B cell (primary cell): ENCODE results near the gene PPP1R15A. TPM values are rescaled to one million over a fixed set of nuclear protein-coding genes. Genes with fewer than 3 reads are reported as not detected.
"Not testable (repeated sequence)": the region's sequence is repeated elsewhere in the genome, so short reads cannot be mapped to it uniquely, and the experiment has no call there.

Experiments used
- ATAC-seq: fragments of 200-7000 bp; cut with Tn5 transposase; one replicate; pipeline ENCODE4 v1.10.0; 2021; ENCODE audit warnings: low read depth, mild to moderate bottlenecking, moderate number of reproducible peaks, moderate library complexity
- CTCF ChIA-PET: fragments of 350-600 bp; sonication (Branson Sonifier 250); formaldehyde crosslinking; loops from one replicate; lab custom pipeline; 2021; ENCODE audit warnings: antibody characterized with exemption, inconsistent platforms; lab: Charles Lee
- POLR2A ChIA-PET: fragments of 350-600 bp; sonication (Branson Sonifier 250); formaldehyde crosslinking; loops from one replicate; lab custom pipeline; 2021; ENCODE audit warnings: antibody characterized with exemption; lab: Charles Lee
- DNase-seq: peaks from one replicate; pipeline ENCODE4 v3.0.0; 2013
- H2AFZ ChIP-seq: 2 replicates; pipeline ENCODE4 v1.6.1; 2012; ENCODE audit warnings: mild to moderate bottlenecking, low read depth, low read length; ENCODE audit not compliant: insufficient read depth, poor library complexity, severe bottlenecking
- H3K27ac ChIP-seq, 2 donors: 1 replicate in 1 of 2; 2 replicates in 1 of 2; pipeline ENCODE4 v1.5.1; 2012 to 2013; ENCODE audit warnings: low read length in 2 of 2, mild to moderate bottlenecking in 2 of 2, moderate library complexity in 1 of 2
- H3K27me3 ChIP-seq, 4 experiments: fragments of 200-600 bp in 1 of 4; sonication (generic) in 1 of 4; replicated peaks in 1 of 4; 1 replicate in 2 of 4; 2 replicates in 2 of 4; pipeline versions ENCODE4 v1.6.1 to v1.7.0; 2013 to 2016; ENCODE audit warnings: low read length in 3 of 4, mild to moderate bottlenecking in 2 of 4, mixed read lengths in 1 of 4, moderate library complexity in 1 of 4; ENCODE audit not compliant: insufficient read depth in 4 of 4, control insufficient read depth in 3 of 4; ENCODE audit errors: control extremely low read depth in 1 of 4
- H3K36me3 ChIP-seq, 2 experiments: replicated peaks in 1 of 2; 1 replicate in 1 of 2; 2 replicates in 1 of 2; pipeline versions ENCODE4 v1.6.1 to v1.7.1; 2013; ENCODE audit warnings: low read length in 1 of 2; ENCODE audit not compliant: insufficient read depth in 2 of 2, control insufficient read depth in 1 of 2; ENCODE audit errors: control extremely low read depth in 1 of 2, extremely low read depth in 1 of 2
- H3K4me1 ChIP-seq, 2 donors: fragments of 200-600 bp in 1 of 2; sonication (generic) in 1 of 2; 1 replicate in 1 of 2; 2 replicates in 1 of 2; pipeline versions ENCODE4 v1.5.1 to v1.6.1; 2013 to 2017; ENCODE audit warnings: low read length in 2 of 2; ENCODE audit not compliant: control insufficient read depth in 2 of 2, insufficient read depth in 2 of 2
- H3K4me2 ChIP-seq: replicated peaks from 2 replicates; pipeline ENCODE3; 2012; ENCODE audit warnings: mild to moderate bottlenecking, low read depth, low read length; ENCODE audit not compliant: poor library complexity, severe bottlenecking
- H3K4me3 ChIP-seq, 5 experiments: fragments of 200-600 bp in 1 of 5; sonication (generic) in 1 of 5; 1 replicate in 3 of 5; 2 replicates in 2 of 5; pipeline versions ENCODE4 v1.5.1 to v1.7.0; 2011 to 2016; ENCODE audit warnings: low read length in 4 of 5, mild to moderate bottlenecking in 4 of 5, low read depth in 2 of 5, control low read depth in 1 of 5, moderate library complexity in 1 of 5; ENCODE audit not compliant: insufficient read depth in 1 of 5; ENCODE audit errors: control extremely low read depth in 1 of 5, extremely low read depth in 1 of 5
- H3K79me2 ChIP-seq: fragments of 200-600 bp; sonication (generic); one replicate; pipeline ENCODE4 v1.6.0; 2016; ENCODE audit warnings: low read length; ENCODE audit not compliant: control insufficient read depth, insufficient read depth
- H3K9ac ChIP-seq: fragments of 200-600 bp; sonication (generic); 2 replicates; pipeline ENCODE4 v1.6.1; 2017; ENCODE audit warnings: mild to moderate bottlenecking, low read length, moderate library complexity
- H3K9me3 ChIP-seq, 3 donors: one replicate each; pipeline versions ENCODE4 v1.6.1 to v1.7.1; 2013; ENCODE audit warnings: low read length in 2 of 3; ENCODE audit not compliant: control insufficient read depth in 2 of 3, insufficient read depth in 1 of 3; ENCODE audit errors: control extremely low read depth in 1 of 3
- H4K20me1 ChIP-seq: 2 replicates; pipeline ENCODE4 v1.6.0; 2012; ENCODE audit warnings: mild to moderate bottlenecking, low read length; ENCODE audit not compliant: insufficient read depth, control insufficient read depth, poor library complexity, severe bottlenecking
- H3K27ac Mint-ChIP-seq: one replicate; pipeline ENCODE4 v1.8.0; 2021; ENCODE audit warnings: mixed read lengths
- H3K27me3 Mint-ChIP-seq: one replicate; pipeline ENCODE4 v1.8.0; 2021; ENCODE audit warnings: mixed read lengths
- H3K4me1 Mint-ChIP-seq: one replicate; pipeline ENCODE4 v1.8.0; 2021; ENCODE audit warnings: mixed read lengths
- H3K4me3 Mint-ChIP-seq: one replicate; pipeline ENCODE4 v1.8.0; 2021; ENCODE audit warnings: mixed read lengths
- H3K9me3 Mint-ChIP-seq: one replicate; pipeline ENCODE4 v1.8.0; 2022; ENCODE audit warnings: mixed read lengths; ENCODE audit not compliant: insufficient read depth
- CTCF ChIP-seq: fragments of 200-600 bp; IDR thresholded peaks from one replicate; pipeline ENCODE4 v1.8.0; 2022; ENCODE audit warnings: antibody characterized with exemption, mild to moderate bottlenecking
- EZH2 ChIP-seq: IDR thresholded peaks from 2 replicates; pipeline ENCODE4 v1.6.1; 2012; ENCODE audit warnings: borderline replicate concordance, low read depth, mild to moderate bottlenecking, moderate library complexity, low read length; ENCODE audit not compliant: insufficient read depth, poor library complexity, severe bottlenecking
- WGBS: methylation state at CpG from one replicate; pipeline ENCODE4 v1.1.5; 2013; ENCODE audit warnings: missing lambda C conversion rate; ENCODE audit not compliant: insufficient coverage; 5-methylcytosine and 5-hydroxymethylcytosine counted together
- intact Hi-C: fragments of 100-400 bp; cut with micrococcal nuclease; formaldehyde crosslinking; loops from one replicate; pipeline ENCODE4 v1.10.0; 2022
- polyA plus RNA-seq: library from polyadenylated mRNA; depleted of rRNA; stranded (reverse); fragments of >200 nt; gene quantifications from 2 replicates; pipeline ENCODE4 v1.2.3, GENCODE V29; 2012
- total RNA-seq, 2 donors: library from RNA; stranded (reverse); fragments of 120-200 nt in 1 of 2; gene quantifications; 1 replicate in 1 of 2; 2 replicates in 1 of 2; pipeline versions ENCODE4 v1.2.3 to v1.2.4, GENCODE V29; 2013 to 2022

Gene PPP1R15A
- total and polyA plus RNA-seq, 2 donors (not counting 1 experiment from before 2014, with no cell fraction given) = 122 to 1,029 TPM

- intact Hi-C loops = no loop called here
- H3K4me3 ChIP-seq = no peak overlapping the region
- no peaks in the 10 kb centered on the region for H3K36me3 ChIP-seq
- no peak overlapping the region for H3K9ac ChIP-seq
- Mint-ChIP-seq H3K4me1 (peaks cover 11% of the 10 kb centered on the region), H3K4me3 (no peak overlapping the region), H3K27me3 (no peaks in the 10 kb centered on the region), H3K27ac (no peak overlapping the region), H3K9me3 (no peaks in the 10 kb centered on the region)
- H3K27ac ChIP-seq = no peak overlapping the region
- DNase-seq (no peak), ATAC-seq (no peak)
- H3K9me3 ChIP-seq = no peaks in the 10 kb centered on the region
- ChIA-PET POLR2A (no interaction called here), CTCF (interaction anchor here (0.6 kb wide), 1 partner anchor 52 kb away, joined by 3 read pairs; the partner anchor contains the start of gene HSD17B14)
- no peak overlapping the region for H3K4me2 ChIP-seq
- H3K79me2 ChIP-seq = no peaks in the 10 kb centered on the region
- H4K20me1 ChIP-seq = no peaks in the 10 kb centered on the region
- H3K27me3 ChIP-seq = peaks cover 0 to under 1% (median 0%) of the 10 kb centered on the region in 4 experiments
- H3K4me1 ChIP-seq = no peaks in the 10 kb centered on the region
- no peak for TF ChIP-seq EZH2
- no peak for TF ChIP-seq CTCF
- WGBS = 96% methylated on average over 20 of the region's 21 CpGs
- H2AFZ ChIP-seq = no peak overlapping the region
These were observed 15.8 kb downstream of the PPP1R15A start for GRCh38 chr19:48887861-48888612.

GRCh38 chr19:48889496-48889895 lies 17.3 kb downstream of the PPP1R15A start:
- H3K4me1 ChIP-seq, CTCF ChIA-PET, H3K79me2 ChIP-seq, H3K9ac ChIP-seq, H3K27me3 Mint-ChIP-seq, intact Hi-C loops, H2AFZ ChIP-seq, ATAC-seq, H3K9me3 Mint-ChIP-seq, H3K4me2 ChIP-seq, H3K36me3 ChIP-seq, H3K4me3 Mint-ChIP-seq, H3K27me3 ChIP-seq, H3K4me3 ChIP-seq, H4K20me1 ChIP-seq, H3K27ac ChIP-seq, DNase-seq, H3K27ac Mint-ChIP-seq, H3K9me3 ChIP-seq: not testable (repeated sequence)
- H3K4me1 Mint-ChIP-seq = peaks cover 11% of the 10 kb centered on the region
- POLR2A ChIA-PET = interaction anchor here (0.7 kb wide), 1 partner anchor 16 kb away, joined by 5 read pairs; no protein-coding TSS in a partner anchor
- WGBS = no CpG with 5 or more reads among the region's 3 CpGs
